HL-60 (cell line): ENCODE measurements around the gene ACSM2A.
"Not testable (repeated sequence)": the region's sequence is repeated elsewhere in the genome, so short reads cannot be mapped to it uniquely, and the experiment has no call there.

Source experiments
- GABPA ChIP-seq: IDR thresholded peaks from 2 replicates; pipeline ENCODE4 v1.6.1; 2012; ENCODE audit warnings: low read depth
- POLR2AphosphoS5 ChIP-seq: IDR thresholded peaks from 2 replicates; pipeline ENCODE4 v1.6.1; 2012; ENCODE audit warnings: low read depth
- SPI1 ChIP-seq: IDR thresholded peaks from 2 replicates; pipeline ENCODE4 v1.6.1; 2012; ENCODE audit warnings: low read depth, mild to moderate bottlenecking, borderline replicate concordance
- TF ChIP-seq, protein P1 (sequence below): IDR thresholded peaks from one replicate; pipeline ENCODE4 v1.5.1; 2011; ENCODE audit warnings: low read length, control low read depth, inconsistent platforms; ENCODE audit not compliant: insufficient read depth
- TF ChIP-seq, protein P2 (sequence below): IDR thresholded peaks from 2 replicates; pipeline ENCODE4 v1.6.1; 2012; ENCODE audit warnings: low read depth; ENCODE audit not compliant: insufficient replicate concordance

DNA sequence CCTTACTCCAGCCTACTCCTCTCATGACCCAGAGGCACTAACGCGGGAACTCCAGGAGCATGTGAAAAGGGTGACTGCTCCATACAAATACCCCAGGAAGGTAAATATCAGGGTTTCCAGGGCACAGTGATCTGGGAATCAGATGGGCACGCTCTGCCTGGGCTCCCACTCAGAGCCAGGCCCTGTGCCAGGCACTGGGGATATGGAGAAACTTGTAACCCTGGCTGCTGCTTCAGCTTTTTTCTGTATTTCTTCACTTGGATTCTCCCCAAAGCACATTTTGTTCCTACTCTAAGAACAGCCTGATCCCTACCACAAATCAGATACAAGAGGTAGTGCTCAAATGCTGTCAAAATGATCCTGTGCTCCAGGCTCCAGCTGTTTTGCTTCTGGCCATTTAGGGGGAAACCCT is 11.5 kb upstream of the ACSM2A start:
- TF ChIP-seq, protein P1, sequence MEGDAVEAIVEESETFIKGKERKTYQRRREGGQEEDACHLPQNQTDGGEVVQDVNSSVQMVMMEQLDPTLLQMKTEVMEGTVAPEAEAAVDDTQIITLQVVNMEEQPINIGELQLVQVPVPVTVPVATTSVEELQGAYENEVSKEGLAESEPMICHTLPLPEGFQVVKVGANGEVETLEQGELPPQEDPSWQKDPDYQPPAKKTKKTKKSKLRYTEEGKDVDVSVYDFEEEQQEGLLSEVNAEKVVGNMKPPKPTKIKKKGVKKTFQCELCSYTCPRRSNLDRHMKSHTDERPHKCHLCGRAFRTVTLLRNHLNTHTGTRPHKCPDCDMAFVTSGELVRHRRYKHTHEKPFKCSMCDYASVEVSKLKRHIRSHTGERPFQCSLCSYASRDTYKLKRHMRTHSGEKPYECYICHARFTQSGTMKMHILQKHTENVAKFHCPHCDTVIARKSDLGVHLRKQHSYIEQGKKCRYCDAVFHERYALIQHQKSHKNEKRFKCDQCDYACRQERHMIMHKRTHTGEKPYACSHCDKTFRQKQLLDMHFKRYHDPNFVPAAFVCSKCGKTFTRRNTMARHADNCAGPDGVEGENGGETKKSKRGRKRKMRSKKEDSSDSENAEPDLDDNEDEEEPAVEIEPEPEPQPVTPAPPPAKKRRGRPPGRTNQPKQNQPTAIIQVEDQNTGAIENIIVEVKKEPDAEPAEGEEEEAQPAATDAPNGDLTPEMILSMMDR = not testable (repeated sequence)
- TF ChIP-seq, protein P2, sequence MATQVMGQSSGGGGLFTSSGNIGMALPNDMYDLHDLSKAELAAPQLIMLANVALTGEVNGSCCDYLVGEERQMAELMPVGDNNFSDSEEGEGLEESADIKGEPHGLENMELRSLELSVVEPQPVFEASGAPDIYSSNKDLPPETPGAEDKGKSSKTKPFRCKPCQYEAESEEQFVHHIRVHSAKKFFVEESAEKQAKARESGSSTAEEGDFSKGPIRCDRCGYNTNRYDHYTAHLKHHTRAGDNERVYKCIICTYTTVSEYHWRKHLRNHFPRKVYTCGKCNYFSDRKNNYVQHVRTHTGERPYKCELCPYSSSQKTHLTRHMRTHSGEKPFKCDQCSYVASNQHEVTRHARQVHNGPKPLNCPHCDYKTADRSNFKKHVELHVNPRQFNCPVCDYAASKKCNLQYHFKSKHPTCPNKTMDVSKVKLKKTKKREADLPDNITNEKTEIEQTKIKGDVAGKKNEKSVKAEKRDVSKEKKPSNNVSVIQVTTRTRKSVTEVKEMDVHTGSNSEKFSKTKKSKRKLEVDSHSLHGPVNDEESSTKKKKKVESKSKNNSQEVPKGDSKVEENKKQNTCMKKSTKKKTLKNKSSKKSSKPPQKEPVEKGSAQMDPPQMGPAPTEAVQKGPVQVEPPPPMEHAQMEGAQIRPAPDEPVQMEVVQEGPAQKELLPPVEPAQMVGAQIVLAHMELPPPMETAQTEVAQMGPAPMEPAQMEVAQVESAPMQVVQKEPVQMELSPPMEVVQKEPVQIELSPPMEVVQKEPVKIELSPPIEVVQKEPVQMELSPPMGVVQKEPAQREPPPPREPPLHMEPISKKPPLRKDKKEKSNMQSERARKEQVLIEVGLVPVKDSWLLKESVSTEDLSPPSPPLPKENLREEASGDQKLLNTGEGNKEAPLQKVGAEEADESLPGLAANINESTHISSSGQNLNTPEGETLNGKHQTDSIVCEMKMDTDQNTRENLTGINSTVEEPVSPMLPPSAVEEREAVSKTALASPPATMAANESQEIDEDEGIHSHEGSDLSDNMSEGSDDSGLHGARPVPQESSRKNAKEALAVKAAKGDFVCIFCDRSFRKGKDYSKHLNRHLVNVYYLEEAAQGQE = not testable (repeated sequence)
- not testable (repeated sequence) for TF ChIP-seq POLR2AphosphoS5, GABPA, SPI1
